Neuronal stem cell (in vitro differentiated cells): ENCODE measurements around the gene DUSP2.

Experiments used
- DNase-seq: peaks from one replicate; pipeline ENCODE4 v3.0.0-alpha.2; 2013; ENCODE audit warnings: low spot score
- H2AFZ ChIP-seq: one replicate; pipeline ENCODE4 v1.6.1; 2013; ENCODE audit warnings: mild to moderate bottlenecking, low read length, inconsistent platforms
- H2AK5ac ChIP-seq: 2 replicates; pipeline ENCODE4 v1.6.1; 2013; ENCODE audit warnings: low read depth, mild to moderate bottlenecking, inconsistent platforms, low read length, moderate library complexity, mixed read lengths
- H2BK120ac ChIP-seq: 2 replicates; pipeline ENCODE4 v1.6.1; 2013; ENCODE audit warnings: low read depth, mild to moderate bottlenecking, inconsistent platforms, low read length, moderate library complexity, mixed read lengths
- H2BK12ac ChIP-seq: one replicate; pipeline ENCODE4 v1.6.1; 2013; ENCODE audit warnings: low read length, inconsistent platforms
- H2BK15ac ChIP-seq: 2 replicates; pipeline ENCODE4 v1.6.1; 2013; ENCODE audit warnings: mild to moderate bottlenecking, low read length, inconsistent platforms, mixed read lengths
- H2BK5ac ChIP-seq: one replicate; pipeline ENCODE4 v1.6.1; 2013; ENCODE audit warnings: inconsistent platforms, mild to moderate bottlenecking, low read length, moderate library complexity
- H3K14ac ChIP-seq: one replicate; pipeline ENCODE4 v1.6.1; 2013; ENCODE audit warnings: low read length, inconsistent platforms
- H3K18ac ChIP-seq: 2 replicates; pipeline ENCODE4 v1.6.1; 2013; ENCODE audit warnings: low read length, inconsistent platforms
- H3K23ac ChIP-seq: 2 replicates; pipeline ENCODE4 v1.6.1; 2013; ENCODE audit warnings: low read depth, mild to moderate bottlenecking, mixed read lengths, low read length, inconsistent platforms; ENCODE audit not compliant: poor library complexity
- H3K27ac ChIP-seq: replicated peaks from 3 replicates; pipeline ENCODE4 v1.5.1; 2013; ENCODE audit warnings: low read length, inconsistent platforms
- H3K27me3 ChIP-seq, 3 experiments: 2 replicates each; pipeline ENCODE4 v1.6.1; 2013; ENCODE audit warnings: low read length in 3 of 3, mild to moderate bottlenecking in 2 of 3, inconsistent platforms in 1 of 3, low read depth in 1 of 3, mixed read lengths in 1 of 3, moderate library complexity in 1 of 3; ENCODE audit not compliant: control insufficient read depth in 3 of 3, insufficient read depth in 3 of 3
- H3K36me3 ChIP-seq, 2 donors: replicated peaks in 1 of 2; 2 replicates each; pipeline ENCODE4 v1.6.1; 2013; ENCODE audit warnings: low read length in 2 of 2; ENCODE audit not compliant: control insufficient read depth in 2 of 2, insufficient read depth in 2 of 2
- H3K4ac ChIP-seq: 2 replicates; pipeline ENCODE4 v1.6.1; 2013; ENCODE audit warnings: inconsistent platforms, mild to moderate bottlenecking, low read length, moderate library complexity
- H3K4me1 ChIP-seq, 2 donors: 1 replicate in 1 of 2; 2 replicates in 1 of 2; pipeline ENCODE4 v1.6.1; 2013; ENCODE audit warnings: low read length in 2 of 2, low read depth in 1 of 2; ENCODE audit not compliant: control insufficient read depth in 2 of 2, insufficient read depth in 1 of 2
- H3K4me2 ChIP-seq: one replicate; pipeline ENCODE4 v1.6.1; 2013; ENCODE audit warnings: mild to moderate bottlenecking, low read length, inconsistent platforms; ENCODE audit not compliant: insufficient read depth, poor library complexity, severe bottlenecking
- H3K4me3 ChIP-seq, 2 donors: 2 replicates each; pipeline ENCODE4 v1.5.1; 2013; ENCODE audit warnings: low read length in 2 of 2, mild to moderate bottlenecking in 2 of 2, inconsistent platforms in 1 of 2, moderate library complexity in 1 of 2
- H3K79me1 ChIP-seq: one replicate; pipeline ENCODE4 v1.6.1; 2013; ENCODE audit warnings: low read depth, mild to moderate bottlenecking, inconsistent platforms, low read length, moderate library complexity
- H3K9ac ChIP-seq: one replicate; pipeline ENCODE4 v1.6.1; 2013; ENCODE audit warnings: mild to moderate bottlenecking, low read depth, low read length, inconsistent platforms; ENCODE audit not compliant: poor library complexity
- H3K9me3 ChIP-seq, 2 donors: replicated peaks in 1 of 2; 2 replicates each; pipeline versions ENCODE3 to v1.6.1; 2013; ENCODE audit warnings: low read length in 2 of 2, mild to moderate bottlenecking in 2 of 2, inconsistent platforms in 1 of 2, low read depth in 1 of 2, mixed read lengths in 1 of 2, moderate library complexity in 1 of 2; ENCODE audit not compliant: control insufficient read depth in 2 of 2, insufficient read depth in 1 of 2
- H4K8ac ChIP-seq: one replicate; pipeline ENCODE4 v1.6.1; 2013; ENCODE audit warnings: low read depth, mild to moderate bottlenecking, inconsistent platforms, low read length, moderate library complexity
- H4K91ac ChIP-seq: one replicate; pipeline ENCODE4 v1.6.1; 2013; ENCODE audit warnings: low read length, low read depth, mild to moderate bottlenecking, inconsistent platforms; ENCODE audit not compliant: poor library complexity
- WGBS, 2 donors: extraction: QIAGEN DNeasy Blood & Tissue Kit; methylation state at CpG; one replicate each; pipeline ENCODE4 v1.1.7; 2013; ENCODE audit warnings: missing lambda C conversion rate in 2 of 2, mixed read lengths in 1 of 2; ENCODE audit not compliant: insufficient read length in 2 of 2, insufficient replicate concordance in 1 of 2; ENCODE audit errors: extremely low coverage in 2 of 2; 5-methylcytosine and 5-hydroxymethylcytosine counted together

The DUSP2 gene

DNA sequence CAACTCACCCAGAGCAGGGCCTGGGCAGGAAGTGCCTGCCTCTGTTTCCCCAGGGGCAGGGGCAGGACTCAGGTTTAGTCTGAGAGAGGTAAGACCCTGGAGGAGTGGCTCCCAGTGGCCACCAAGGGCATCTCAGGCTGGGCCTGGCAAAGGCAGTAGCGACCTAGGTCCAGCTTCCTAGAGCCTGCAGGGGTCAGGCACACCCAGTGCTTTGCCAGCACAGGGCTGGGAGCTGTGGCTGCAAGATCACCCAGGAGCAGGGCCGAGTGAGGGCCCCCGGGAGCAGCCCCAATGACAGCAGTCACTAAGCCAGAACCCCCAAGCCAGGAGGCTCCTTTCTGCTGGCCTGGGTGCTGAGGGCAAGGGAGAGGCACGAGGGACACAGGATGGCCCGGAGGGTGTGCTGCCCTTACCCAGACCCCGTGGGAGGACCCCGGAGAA is 8.8 kb upstream of the DUSP2 start:
- H3K79me1 ChIP-seq: no peaks in the 10 kb centered on the region
- no peak overlapping the region for H4K8ac ChIP-seq
- no peak overlapping the region for H4K91ac ChIP-seq
- no peak overlapping the region for H3K4ac ChIP-seq
- H3K27ac ChIP-seq: no peak overlapping the region
- no peak overlapping the region for H3K23ac ChIP-seq
- H3K9me3 ChIP-seq: no peaks in the 10 kb centered on the region
- H2AK5ac ChIP-seq: peak overlapping the region; percentile 9
- H2BK5ac ChIP-seq: no peak overlapping the region
- H3K4me2 ChIP-seq: no peak overlapping the region
- H3K4me1 ChIP-seq: peaks cover 17 to 22% of the 10 kb centered on the region in 2 donors
- no peak overlapping the region for H3K9ac ChIP-seq
- no peak for DNase-seq
- no peak overlapping the region for H3K4me3 ChIP-seq
- peak overlapping the region; percentile 77 for H2BK120ac ChIP-seq
- peaks cover 0 to 6% (median 0%) of the 10 kb centered on the region in 3 experiments for H3K27me3 ChIP-seq
- peak overlapping the region; percentile 3 for H2BK15ac ChIP-seq
- peak overlapping the region; percentile 51 for H3K18ac ChIP-seq
- no peaks in the 10 kb centered on the region for H3K36me3 ChIP-seq
- H2AFZ ChIP-seq: no peak overlapping the region
- no peak overlapping the region for H2BK12ac ChIP-seq
- H3K14ac ChIP-seq: peak overlapping the region; percentile 73
- no CpG with 5 or more reads among the region's 7 CpGs for WGBS, 2 donors

DNA sequence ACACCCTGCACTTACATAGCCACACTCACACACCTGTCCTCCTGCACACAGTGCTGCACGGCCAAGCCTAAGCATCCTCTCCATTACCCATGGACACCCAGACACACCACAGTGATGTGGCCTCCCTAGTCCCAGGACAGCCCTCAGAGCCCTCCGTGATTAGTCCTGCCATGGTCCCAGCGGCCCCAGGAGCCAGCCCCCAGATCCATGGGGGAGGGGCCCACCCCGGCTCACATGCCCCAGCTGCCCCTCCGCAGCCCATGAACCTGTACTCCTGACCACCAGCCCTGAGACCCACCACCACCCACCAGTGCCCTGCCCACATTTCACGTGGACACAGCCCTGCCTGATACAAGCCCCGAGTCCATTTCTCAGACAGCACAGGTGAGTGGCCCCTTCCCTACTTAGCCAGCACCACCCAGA is 8.1 kb upstream of the DUSP2 start:
- Histone ChIP-seq H2BK12ac (no peak overlapping the region), H2BK15ac (peak overlapping the region; percentile 3), H3K36me3 (no peaks in the 10 kb centered on the region), H3K4me3 (peak overlapping the region in 1 of 2 donors; percentile 60), H4K8ac (no peak overlapping the region), H3K4ac (no peak overlapping the region), H2AK5ac (peak overlapping the region; percentile 9), H3K4me2 (no peak overlapping the region), H3K79me1 (no peaks in the 10 kb centered on the region), H3K9me3 (no peaks in the 10 kb centered on the region), H3K27ac (no peak overlapping the region), H3K4me1 (peaks cover 23 to 27% of the 10 kb centered on the region in 2 donors), H3K9ac (peak overlapping the region; percentile 38), H3K18ac (peak overlapping the region; percentile 73), H3K14ac (no peak overlapping the region), H3K27me3 (peaks cover 0 to 13% (median 0%) of the 10 kb centered on the region in 3 experiments), H2AFZ (peak overlapping the region; percentile 78), H2BK120ac (peak overlapping the region; percentile 77), H2BK5ac (peak overlapping the region; percentile 80), H4K91ac (no peak overlapping the region), H3K23ac (peak overlapping the region; percentile 10)
- no peak for DNase-seq
- no CpG with 5 or more reads among the region's 7 CpGs for WGBS, 2 donors

DNA sequence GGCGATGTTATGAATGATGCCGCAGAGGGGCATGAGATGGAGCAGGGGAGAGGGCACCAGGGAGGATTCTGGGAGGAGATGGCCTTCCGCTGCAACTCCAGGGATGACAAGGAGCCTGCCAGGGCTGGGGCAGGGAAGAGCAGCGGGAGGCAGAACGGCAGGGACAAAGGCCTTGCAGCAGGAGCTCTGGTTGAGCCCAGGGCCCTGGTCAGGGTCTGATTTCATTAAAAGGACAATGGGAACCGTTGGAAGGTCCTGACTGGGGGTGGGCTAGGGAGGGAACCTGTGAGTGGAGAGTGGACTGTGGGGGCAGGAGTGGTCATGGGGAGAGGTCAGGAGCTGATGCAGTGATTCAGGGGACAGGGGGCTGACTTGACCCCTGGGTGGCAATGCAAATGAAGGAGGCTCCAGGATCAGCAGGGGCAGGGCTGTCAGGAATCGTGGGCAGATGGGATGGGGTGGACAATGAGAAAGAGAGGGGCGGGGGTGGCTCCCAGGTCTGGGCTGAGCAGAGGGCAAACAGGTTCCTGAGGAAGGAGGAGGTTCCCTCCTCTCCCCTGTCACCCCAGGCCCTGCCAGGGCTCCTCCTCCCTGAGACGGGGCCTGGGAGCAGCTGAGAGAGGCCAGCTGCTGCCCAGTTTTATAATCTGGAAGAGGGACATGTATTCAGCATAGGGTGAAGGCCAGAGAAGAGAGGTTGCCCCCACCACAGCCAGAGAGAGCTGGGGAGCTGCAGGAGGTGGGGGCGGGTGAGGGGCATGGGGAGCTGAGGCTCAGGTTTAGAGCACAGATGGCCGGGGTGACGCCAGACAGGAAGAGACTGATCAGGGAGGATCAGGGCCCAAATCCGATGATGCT is 7.3 kb upstream of the DUSP2 start:
- H3K18ac ChIP-seq: peak overlapping the region; percentile 73
- H3K4ac ChIP-seq: no peak overlapping the region
- H2BK12ac ChIP-seq: peak overlapping the region; percentile 10
- H2AFZ ChIP-seq: peak overlapping the region; percentile 78
- peak overlapping the region; percentile 80 for H2BK5ac ChIP-seq
- DNase-seq: peak; percentile 38
- H3K36me3 ChIP-seq: no peaks in the 10 kb centered on the region
- H2BK15ac ChIP-seq: peak overlapping the region; percentile 3
- H3K27ac ChIP-seq: peak overlapping the region; percentile 14
- no peak overlapping the region for H3K23ac ChIP-seq
- H3K79me1 ChIP-seq: no peaks in the 10 kb centered on the region
- no peaks in the 10 kb centered on the region for H3K9me3 ChIP-seq
- no peak overlapping the region for H3K14ac ChIP-seq
- H3K4me1 ChIP-seq: peaks cover 25 to 30% of the 10 kb centered on the region in 2 donors
- H3K27me3 ChIP-seq: peaks cover 0 to 20% (median 0%) of the 10 kb centered on the region in 3 experiments
- H3K4me3 ChIP-seq: no peak overlapping the region
- H2AK5ac ChIP-seq: peak overlapping the region; percentile 9
- no peak overlapping the region for H4K91ac ChIP-seq
- no peak overlapping the region for H3K9ac ChIP-seq
- no peak overlapping the region for H3K4me2 ChIP-seq
- peak overlapping the region; percentile 21 for H4K8ac ChIP-seq
- no CpG with 5 or more reads among the region's 13 CpGs for WGBS, 2 donors
- no peak overlapping the region for H2BK120ac ChIP-seq

DNA sequence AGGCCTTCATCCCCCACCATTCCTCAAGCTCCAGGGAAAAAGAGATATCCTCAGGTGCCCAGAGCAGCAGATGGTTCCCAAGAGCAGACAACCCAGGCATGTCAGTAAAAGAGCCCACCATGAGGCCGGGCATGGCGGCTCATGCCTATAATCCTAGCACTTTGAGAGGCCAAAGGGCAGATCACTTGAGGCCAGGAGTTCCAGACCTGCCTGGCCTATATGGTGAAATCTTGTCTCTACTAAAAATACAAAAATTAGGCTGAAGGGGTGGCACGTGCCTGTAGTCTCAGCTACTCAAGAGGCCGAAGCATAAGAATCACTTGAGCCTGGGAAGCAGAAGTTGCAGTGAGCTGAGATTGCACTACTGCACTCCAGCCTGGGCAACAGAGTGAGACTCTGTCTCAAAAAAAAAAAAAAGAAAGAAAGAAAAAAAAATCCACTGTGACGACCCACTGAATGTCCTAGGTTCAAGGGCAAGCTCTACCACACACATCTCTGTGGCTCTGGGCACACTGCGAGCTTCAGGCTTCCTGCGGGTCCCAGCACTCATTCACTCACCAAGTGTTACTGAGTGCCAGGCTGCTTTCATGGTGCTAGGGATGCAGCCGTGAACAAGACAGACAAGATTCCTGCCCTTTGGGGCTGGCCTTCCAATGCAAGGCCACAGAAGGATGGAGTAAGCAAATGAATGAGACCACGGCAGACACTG is 6.5 kb upstream of the DUSP2 start:
- H3K27ac ChIP-seq: peak overlapping the region; percentile 14
- H3K4ac ChIP-seq: no peak overlapping the region
- H3K9ac ChIP-seq: no peak overlapping the region
- no peaks in the 10 kb centered on the region for H3K9me3 ChIP-seq
- no CpG with 5 or more reads among the region's 9 CpGs for WGBS, 2 donors
- H3K14ac ChIP-seq: no peak overlapping the region
- no peak overlapping the region for H4K91ac ChIP-seq
- H4K8ac ChIP-seq: peak overlapping the region; percentile 21
- H2AFZ ChIP-seq: peak overlapping the region; percentile 78
- peak overlapping the region; percentile 61 for H3K18ac ChIP-seq
- peaks cover 25 to 33% of the 10 kb centered on the region in 2 donors for H3K4me1 ChIP-seq
- peak overlapping the region; percentile 59 for H2AK5ac ChIP-seq
- peaks cover 0 to 28% (median 4%) of the 10 kb centered on the region in 3 experiments for H3K27me3 ChIP-seq
- peak overlapping the region; percentile 14 for H2BK12ac ChIP-seq
- peak overlapping the region; percentile 64 for H2BK15ac ChIP-seq
- H3K4me3 ChIP-seq: no peak overlapping the region
- peak overlapping the region; percentile 30 for H2BK5ac ChIP-seq
- no peak overlapping the region for H3K23ac ChIP-seq
- no peak for DNase-seq
- no peaks in the 10 kb centered on the region for H3K79me1 ChIP-seq
- no peak overlapping the region for H3K4me2 ChIP-seq
- H3K36me3 ChIP-seq: no peaks in the 10 kb centered on the region
- H2BK120ac ChIP-seq: no peak overlapping the region
